Activated T-cell treated with anti-CD3 and anti-CD28 coated beads for 4 hours (primary cell): ENCODE measurements around the gene TNFRSF1B.

Experiments
- DNase-seq: peaks from one replicate; pipeline ENCODE4 v3.0.0-alpha.2; 2020

Gene TNFRSF1B

GRCh38 chr1:12158357-12159092, 8.3 kb upstream of the TNFRSF1B start:
- DNase-seq, result no peak

DNA sequence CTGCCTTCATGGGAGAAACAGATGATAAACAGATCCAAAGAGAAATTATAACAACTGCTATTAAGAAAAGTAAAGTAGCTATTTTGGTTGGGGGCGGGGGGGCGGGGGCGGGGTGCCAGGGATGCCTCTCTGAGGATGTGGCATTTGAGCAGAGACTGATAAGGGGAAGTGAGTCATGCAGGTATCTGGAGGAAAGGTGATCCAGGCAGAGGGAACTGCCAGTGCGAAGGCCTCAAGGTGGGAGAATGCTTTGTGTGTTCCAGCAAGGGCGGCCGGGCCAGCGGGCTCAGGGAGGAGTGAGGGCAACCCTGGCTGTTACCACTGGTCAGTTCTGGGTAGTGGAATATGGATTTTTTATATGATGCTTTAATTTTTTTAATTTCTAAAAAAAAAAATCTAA, 7.0 kb upstream of the TNFRSF1B start:
- DNase-seq, result no peak

GRCh38 chr1:12161324-12161661, 5.5 kb upstream of the TNFRSF1B start:
- DNase-seq, result no peak

GRCh38 chr1:12161662-12162458, 4.9 kb upstream of the TNFRSF1B start:
- peak; percentile 54 for DNase-seq

DNA sequence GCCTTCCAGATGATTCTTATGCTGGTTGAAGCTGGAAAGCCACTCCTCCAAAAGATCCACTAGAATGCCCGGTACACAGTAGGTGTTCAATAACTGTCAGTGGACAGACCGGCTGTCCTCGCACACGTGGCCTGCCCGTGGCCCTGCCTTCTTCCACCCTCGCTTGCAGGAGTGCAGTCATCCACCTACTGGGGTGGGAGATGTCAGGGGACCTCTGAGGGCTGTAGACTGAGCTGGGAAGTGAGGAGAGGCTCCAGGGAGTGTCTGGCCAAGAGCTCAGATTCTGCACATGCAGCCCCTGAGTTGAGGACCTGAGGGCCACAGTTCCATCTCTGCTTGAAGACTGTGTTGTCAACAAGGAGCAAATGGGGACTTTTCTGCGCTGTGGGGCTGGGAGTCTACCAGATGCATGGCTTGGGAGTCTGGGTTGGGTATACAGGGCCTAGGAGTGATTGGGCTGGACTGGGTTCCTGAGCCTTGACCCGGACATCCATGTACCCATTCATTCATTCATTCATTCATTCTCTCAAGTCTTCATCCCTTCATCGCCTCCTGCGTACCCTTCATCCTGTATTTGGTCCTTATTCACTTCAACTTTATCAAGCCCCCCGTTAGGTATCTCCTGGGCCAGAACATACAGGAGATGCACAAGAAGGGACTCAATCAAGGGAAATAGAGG, 4.2 kb upstream of the TNFRSF1B start:
- DNase-seq, result no peak

DNA sequence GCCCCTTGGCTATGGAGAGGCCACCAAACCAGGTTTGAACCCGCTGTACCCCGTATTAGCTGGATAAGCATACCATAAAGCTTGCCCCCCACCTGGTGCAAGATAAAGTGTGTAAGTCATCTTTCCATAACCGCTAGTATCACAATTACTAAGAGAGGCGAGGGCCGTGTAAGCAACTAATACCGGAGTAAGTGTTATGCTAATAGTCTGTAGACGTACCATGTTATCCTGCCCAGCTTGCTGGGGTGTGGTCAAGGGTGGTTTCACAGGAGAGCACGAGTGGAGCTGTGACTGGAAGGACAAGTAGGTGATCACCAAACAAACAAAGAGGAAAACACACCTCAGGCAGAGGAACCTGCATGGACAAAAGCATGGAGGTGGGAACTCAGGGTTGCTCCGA, 3.6 kb upstream of the TNFRSF1B start:
- no peak for DNase-seq

GRCh38 chr1:12164210-12164609, 2.6 kb upstream of the TNFRSF1B start:
- DNase-seq, result no peak

DNA sequence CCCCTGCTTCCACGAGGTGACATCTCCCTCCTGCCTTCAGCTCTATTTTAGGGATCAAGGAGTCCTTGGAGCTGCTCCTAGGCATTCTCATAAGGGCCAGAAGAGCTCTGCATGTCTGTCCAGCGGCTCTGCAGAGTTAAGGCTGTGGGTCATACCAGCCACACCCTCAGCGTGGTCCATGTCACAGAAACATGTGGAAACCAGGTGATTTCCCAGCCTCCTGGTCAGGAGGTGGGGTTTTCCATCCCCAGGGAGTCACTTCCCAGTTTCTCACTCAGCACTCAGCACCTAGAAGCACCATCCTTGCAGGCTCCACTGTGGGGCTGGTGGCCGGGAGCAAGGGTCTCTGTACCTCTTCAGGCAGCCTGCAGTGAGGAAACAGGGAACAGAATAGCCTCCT, 1.4 kb upstream of the TNFRSF1B start:
- DNase-seq, result no peak

- no peak for DNase-seq
These were observed 970 bp downstream of the TNFRSF1B start for GRCh38 chr1:12167493-12168429.

DNA sequence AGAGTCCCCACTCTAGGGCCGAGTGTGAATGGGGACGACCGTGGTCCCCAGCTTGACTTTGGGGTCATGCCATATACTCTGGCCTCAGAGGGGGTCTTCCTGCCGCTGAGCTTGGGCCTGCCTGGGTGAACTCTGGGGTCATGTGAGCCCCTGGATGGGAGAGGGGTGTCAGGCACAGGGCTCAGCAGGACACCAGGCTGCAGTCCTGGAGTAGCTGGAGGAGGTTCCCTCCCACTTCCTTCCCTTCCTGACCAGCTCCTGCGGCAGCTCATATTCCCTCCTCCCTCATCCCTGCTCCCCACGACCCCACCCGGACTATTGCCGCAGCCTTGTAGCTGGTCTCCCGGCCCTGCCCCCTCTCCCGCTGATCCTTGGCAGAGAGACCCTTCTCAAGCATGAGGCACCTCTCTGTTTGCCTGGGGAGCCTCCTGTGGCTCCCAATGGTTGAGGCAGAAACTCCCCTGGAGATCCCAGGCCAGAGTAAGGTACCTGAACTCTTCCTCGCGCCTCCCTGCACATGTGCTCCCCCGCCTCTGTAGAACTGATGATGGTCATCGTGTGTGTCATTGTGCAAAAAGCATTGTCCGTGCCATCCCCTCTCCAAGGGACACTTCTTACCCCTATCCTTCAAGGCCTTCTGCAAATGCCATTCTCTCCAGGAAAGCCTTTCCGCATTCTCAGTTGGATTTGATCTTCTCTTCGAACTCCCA, 1.8 kb downstream of the TNFRSF1B start:
- DNase-seq, result no peak

DNA sequence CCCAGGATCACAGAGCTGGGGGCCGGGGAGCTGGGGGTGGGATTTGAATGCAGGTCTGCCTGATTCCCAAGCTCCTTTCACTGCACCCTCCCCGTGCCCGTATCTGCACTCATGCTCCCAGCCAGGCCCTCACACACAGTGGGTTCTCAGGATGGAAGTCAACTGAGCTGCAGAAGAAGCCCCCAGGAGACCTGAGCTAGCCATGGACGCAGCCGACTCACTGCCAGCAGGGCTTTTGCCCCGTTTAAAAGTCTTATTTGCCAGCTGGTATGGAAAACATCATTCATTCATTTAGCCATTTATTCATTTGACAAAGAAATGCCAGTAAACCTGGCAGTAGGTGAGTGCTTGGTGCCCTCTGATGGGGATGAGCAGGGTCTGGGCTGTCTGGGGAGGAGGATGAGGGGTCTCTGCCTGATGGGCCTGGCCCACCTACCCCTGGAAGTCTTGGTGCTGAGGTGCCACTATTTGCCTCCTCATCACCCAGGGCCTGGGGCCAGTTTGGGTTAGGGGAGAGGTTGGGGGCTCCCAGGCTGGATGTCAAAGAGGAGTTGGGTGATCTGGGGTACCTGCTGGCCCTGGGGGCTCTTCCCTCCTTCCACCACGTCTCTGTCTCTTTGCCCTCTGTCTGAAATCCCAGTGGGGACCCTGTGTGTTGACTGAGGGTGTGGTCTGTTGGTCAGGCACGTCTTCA, 2.8 kb downstream of the TNFRSF1B start:
- DNase-seq, result no peak

GRCh38 chr1:12170263-12170671, 3.5 kb downstream of the TNFRSF1B start:
- no peak for DNase-seq

GRCh38 chr1:12171206-12172041, 4.6 kb downstream of the TNFRSF1B start:
- DNase-seq, result no peak

DNA sequence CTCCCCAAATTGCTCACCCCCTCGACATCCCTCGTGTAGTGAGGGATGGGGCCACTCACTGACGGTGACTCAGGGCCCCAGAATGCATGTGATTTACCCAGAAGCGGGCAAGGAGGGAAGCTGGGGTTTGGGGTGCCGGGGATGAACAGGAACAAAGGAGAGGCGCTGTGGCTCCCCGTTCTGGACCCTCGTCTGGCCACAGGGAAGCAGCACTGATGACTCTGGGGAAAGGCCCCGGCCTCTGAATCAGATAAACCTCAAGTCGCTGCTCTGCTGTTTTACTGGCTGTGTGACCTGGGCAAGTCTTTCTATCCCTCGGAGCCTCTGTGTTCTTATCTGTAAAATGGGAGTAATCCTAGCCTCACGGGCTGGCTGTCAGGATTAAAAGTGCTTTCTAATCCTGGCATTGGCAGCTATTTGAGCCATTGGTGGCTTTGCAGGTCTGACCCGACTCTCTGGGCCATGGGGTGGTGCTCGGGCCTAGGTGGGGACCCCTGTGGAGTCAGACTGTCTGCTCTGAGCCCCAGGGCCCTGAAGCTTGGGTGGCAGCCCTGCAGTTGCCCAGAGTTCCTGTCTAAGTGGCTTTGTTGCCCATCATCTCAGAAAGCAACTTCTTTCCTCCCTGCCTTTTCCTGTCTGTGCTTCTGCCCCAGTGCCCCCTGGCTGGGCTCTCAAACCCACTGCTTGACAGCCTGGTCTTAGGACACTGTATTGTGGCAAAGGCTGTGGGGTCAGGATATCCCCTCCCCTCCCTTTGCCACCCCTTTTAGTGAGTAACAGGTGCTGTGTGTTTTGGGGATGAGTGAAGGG, 5.5 kb downstream of the TNFRSF1B start:
- DNase-seq, result no peak

- DNase-seq, result no peak
These were observed 6.3 kb downstream of the TNFRSF1B start for GRCh38 chr1:12173041-12173509.

GRCh38 chr1:12173631-12174121, 6.9 kb downstream of the TNFRSF1B start:
- peak; percentile 98 for DNase-seq

DNA sequence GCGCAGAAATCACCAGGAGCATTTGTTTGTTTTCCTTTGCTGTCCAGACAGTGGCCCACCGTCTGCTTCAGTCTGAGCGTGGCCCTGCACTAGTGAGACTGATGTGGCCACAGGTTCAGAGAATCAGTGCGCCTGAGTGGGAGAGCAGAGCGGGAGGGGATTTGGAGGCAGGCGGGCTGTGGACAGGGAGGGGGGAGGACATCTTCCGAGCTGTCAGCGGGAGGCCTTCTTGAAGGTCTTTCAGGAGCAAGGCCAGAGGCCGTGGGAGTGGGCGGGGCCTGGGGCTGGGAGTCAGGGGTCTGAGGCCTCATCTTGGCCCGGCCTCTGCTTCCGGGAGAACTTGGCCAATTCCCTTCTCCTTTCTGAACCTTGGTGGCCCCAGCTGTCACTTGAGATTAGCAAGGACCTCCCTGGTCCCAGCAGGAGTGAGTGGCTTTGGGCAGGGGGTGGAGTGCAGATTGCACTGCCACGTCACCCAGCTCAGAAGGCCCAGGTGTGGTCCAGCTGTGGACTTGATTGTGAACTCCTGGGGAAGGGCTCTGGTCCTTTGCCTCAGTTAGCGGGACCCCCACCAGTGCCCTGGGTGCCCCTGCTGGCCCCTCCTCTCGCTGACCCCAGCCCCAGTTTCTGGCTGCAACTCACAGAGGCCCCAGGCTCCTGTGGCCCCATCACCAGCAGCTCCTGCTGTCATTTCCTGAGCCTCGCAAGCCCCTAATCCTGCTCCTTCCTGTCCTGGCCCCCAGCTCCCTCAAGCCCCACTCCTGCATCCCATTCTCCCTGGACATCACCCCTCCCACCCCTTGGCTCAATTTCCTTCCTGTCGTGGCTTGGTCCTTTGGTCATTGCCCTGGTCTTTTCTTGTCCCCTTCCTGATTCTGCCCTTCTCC, 8.4 kb downstream of the TNFRSF1B start:
- DNase-seq, result no peak
